Neural cell (in vitro differentiated cells): Measurements from ENCODE around the gene SLC31A2. TPM values are rescaled to one million over a fixed set of nuclear protein-coding genes. Genes with fewer than 3 reads are reported as not detected.
"Not testable (repeated sequence)": the region's sequence is repeated elsewhere in the genome, so short reads cannot be mapped to it uniquely, and the experiment has no call there.

Experiments used
- H2AFZ ChIP-seq: fragments of 200-600, 300-800 bp; sonication (generic), shearing (Covaris generic); 2 replicates; pipeline ENCODE4 v1.6.0; 2014; ENCODE audit warnings: low read depth, mild to moderate bottlenecking, antibody characterized with exemption, low read length, moderate library complexity
- H3F3A ChIP-seq: fragments of 200-600 bp; shearing (Covaris generic); 2 replicates; pipeline ENCODE4 v1.6.1; 2016; ENCODE audit warnings: mild to moderate bottlenecking, moderate library complexity, mixed read lengths, antibody characterized with exemption, low read length; ENCODE audit not compliant: insufficient read depth, poor library complexity, severe bottlenecking
- H3K27ac ChIP-seq: fragments of 200-600, 300-800 bp; sonication (generic), shearing (Covaris generic); 2 replicates; pipeline ENCODE4 v1.5.1; 2014; ENCODE audit warnings: mild to moderate bottlenecking, low read length, moderate library complexity
- H3K27me3 ChIP-seq: fragments of 300-800, 200-600 bp; sonication (generic), shearing (Covaris generic); 2 replicates; pipeline ENCODE4 v1.6.0; 2014; ENCODE audit warnings: mild to moderate bottlenecking, low read depth, low read length, moderate library complexity; ENCODE audit not compliant: insufficient read depth
- H3K36me3 ChIP-seq: fragments of 300-800, 200-600 bp; sonication (generic), shearing (Covaris generic); 2 replicates; pipeline ENCODE4 v1.5.1; 2014; ENCODE audit warnings: mild to moderate bottlenecking, antibody characterized with exemption, low read length, moderate library complexity; ENCODE audit not compliant: insufficient read depth
- H3K4me2 ChIP-seq: fragments of 300-800, 200-600 bp; sonication (generic), shearing (Covaris generic); 2 replicates; pipeline ENCODE4 v1.6.0; 2014; ENCODE audit warnings: mild to moderate bottlenecking, low read length
- H3K4me3 ChIP-seq: fragments of 300-800, 200-600 bp; sonication (generic), shearing (Covaris generic); 2 replicates; pipeline ENCODE4 v1.5.1; 2014; ENCODE audit warnings: mild to moderate bottlenecking, low read length, moderate library complexity
- H3K79me2 ChIP-seq: fragments of 200-600 bp; shearing (Covaris generic); replicated peaks from 2 replicates; pipeline ENCODE4 v1.6.0; 2014; ENCODE audit warnings: mild to moderate bottlenecking, low read length, moderate library complexity; ENCODE audit not compliant: insufficient read depth
- H3K9ac ChIP-seq: fragments of 300-800, 200-600 bp; sonication (generic), shearing (Covaris generic); 2 replicates; pipeline ENCODE4 v1.6.1; 2016; ENCODE audit warnings: mild to moderate bottlenecking, low read length, mixed read lengths
- H3K9me2 ChIP-seq: fragments of 200-600 bp; shearing (Covaris generic); 2 replicates; pipeline ENCODE4 v1.6.1; 2016; ENCODE audit warnings: mild to moderate bottlenecking, low read length, mixed read lengths; ENCODE audit not compliant: insufficient read depth
- H3K9me3 ChIP-seq: fragments of 200-600, 300-800 bp; sonication (generic), shearing (Covaris generic); 2 replicates; pipeline ENCODE4 v1.6.1; 2016; ENCODE audit warnings: mild to moderate bottlenecking, mixed run types, low read length, moderate library complexity, mixed read lengths
- H4K20me1 ChIP-seq: fragments of 200-600 bp; shearing (Covaris generic); 2 replicates; pipeline ENCODE4 v1.6.1; 2016; ENCODE audit warnings: mild to moderate bottlenecking, mixed run types; ENCODE audit not compliant: insufficient read depth
- CTCF ChIP-seq: fragments of 450-650 bp; IDR thresholded peaks from 2 replicates; pipeline ENCODE4 v1.5.1; 2014; ENCODE audit warnings: antibody characterized with exemption, mild to moderate bottlenecking, moderate library complexity; ENCODE audit not compliant: poor library complexity, severe bottlenecking
- RAD21 ChIP-seq: fragments of 450-650 bp; conservative IDR thresholded peaks from 2 replicates; pipeline ENCODE4 v1.6.1; 2014; ENCODE audit warnings: antibody characterized with exemption, mild to moderate bottlenecking, moderate library complexity
- SMC3 ChIP-seq: fragments of 450-650 bp; conservative IDR thresholded peaks from 2 replicates; pipeline ENCODE4 v1.6.1; 2014; ENCODE audit warnings: antibody characterized with exemption, mild to moderate bottlenecking, moderate library complexity; ENCODE audit not compliant: poor library complexity
- polyA plus RNA-seq: library from polyadenylated mRNA; depleted of rRNA; stranded (reverse); fragments of >200 nt; gene quantifications from 2 replicates; pipeline ENCODE4 v1.2.3, GENCODE V29; 2014

Gene SLC31A2
- polyA plus RNA-seq, 1 donor from 2014 or later, result 4.1 TPM

GRCh38 chr9:113111065-113111951, 39.5 kb upstream of the SLC31A2 start:
- H3K9ac ChIP-seq, H3K4me2 ChIP-seq, H2AFZ ChIP-seq, H3K79me2 ChIP-seq, H4K20me1 ChIP-seq, H3K9me3 ChIP-seq, H3F3A ChIP-seq, H3K9me2 ChIP-seq, H3K27me3 ChIP-seq, H3K36me3 ChIP-seq, H3K4me3 ChIP-seq, H3K27ac ChIP-seq: not testable (repeated sequence)
- peak; percentile 68 for TF ChIP-seq CTCF
- TF ChIP-seq SMC3, result peak; percentile 52
- TF ChIP-seq RAD21, result peak; percentile 48

GRCh38 chr9:113112706-113113510, 37.9 kb upstream of the SLC31A2 start:
- not testable (repeated sequence) for H3K27ac ChIP-seq, H3K9me2 ChIP-seq, H4K20me1 ChIP-seq, H3K9ac ChIP-seq, H3K79me2 ChIP-seq, H3K36me3 ChIP-seq, H3F3A ChIP-seq, H3K4me2 ChIP-seq, H3K4me3 ChIP-seq, H3K27me3 ChIP-seq, H2AFZ ChIP-seq, H3K9me3 ChIP-seq
- peak; percentile 51 for TF ChIP-seq SMC3
- peak; percentile 52 for TF ChIP-seq RAD21
- TF ChIP-seq CTCF, result peak; percentile 71

- H3K9me3 ChIP-seq, H3K27ac ChIP-seq, H3F3A ChIP-seq, H3K9me2 ChIP-seq, H3K27me3 ChIP-seq, H3K79me2 ChIP-seq, H2AFZ ChIP-seq, H3K36me3 ChIP-seq, H4K20me1 ChIP-seq, H3K9ac ChIP-seq, H3K4me2 ChIP-seq, H3K4me3 ChIP-seq: not testable (repeated sequence)
Observed at GRCh38 chr9:113118829-113119228, 32.0 kb upstream of the SLC31A2 start.
